Mucosa of descending colon (tissue), 3 donors: Measurements from ENCODE around the gene INTS3. TPM values are rescaled to one million over a fixed set of nuclear protein-coding genes. Genes with fewer than 3 reads are reported as not detected.
"Not testable (repeated sequence)": the region's sequence is repeated elsewhere in the genome, so short reads cannot be mapped to it uniquely, and the experiment has no call there.

Experiments
- ATAC-seq: fragments of 200-7000 bp; cut with Tn5 transposase; one replicate; pipeline ENCODE4 v1.9.1; 2020; ENCODE audit warnings: mild to moderate bottlenecking, moderate library complexity
- DNase-seq, 3 donors: peaks; one replicate each; pipeline ENCODE4 v3.0.0-alpha.2; 2020
- H3K36me3 ChIP-seq: fragments of 200-600 bp; one replicate; pipeline ENCODE4 v1.8.0; 2021; ENCODE audit warnings: low read depth, mild to moderate bottlenecking
- H3K4me1 ChIP-seq: fragments of 200-600 bp; one replicate; pipeline ENCODE4 v1.8.0; 2021; ENCODE audit warnings: low read depth, mild to moderate bottlenecking
- H3K4me3 ChIP-seq: fragments of 200-600 bp; one replicate; pipeline ENCODE4 v1.8.0; 2021; ENCODE audit warnings: mild to moderate bottlenecking
- H3K9me3 ChIP-seq: fragments of 200-600 bp; one replicate; pipeline ENCODE4 v1.8.0; 2021; ENCODE audit warnings: mild to moderate bottlenecking
- CTCF ChIP-seq: fragments of 200-600 bp; IDR thresholded peaks from one replicate; pipeline ENCODE4 v1.8.0; 2022; ENCODE audit warnings: antibody characterized with exemption, mild to moderate bottlenecking
- intact Hi-C, 2 donors: fragments of 100-400 bp; cut with DNase I in 1 of 2; cut with micrococcal nuclease in 1 of 2; formaldehyde crosslinking; loops; one replicate each; pipeline versions ENCODE4 v1.11.0 to v1.11.1; 2022; cut with DNase I, micrococcal nuclease
- total RNA-seq, 3 donors: library from RNA; stranded (reverse); fragmentation: NEBNext Ultra II Directional in 2 of 3; extraction: Animal tissue kit (Norgen Biotek cat#: 25700) in 2 of 3; gene quantifications; one replicate each; pipeline versions ENCODE4 v1.2.1 to v1.2.4, GENCODE V29; 2021 to 2023
- donor health status: DM: no; HTN: no; CAD: no; lungs with moderate emphysema.
- donor health status: DM: no; HTN: no; CAD: no.
- donor health status: DM: no; HTN: yes; CAD: no.

Gene INTS3
- total RNA-seq, 3 donors from 2014 or later, result 30.6 to 52.3 (median 36.1) TPM

- no peaks in the 10 kb centered on the region for H3K4me1 ChIP-seq
- H3K9me3 ChIP-seq, result no peaks in the 10 kb centered on the region
- no peaks in the 10 kb centered on the region for H3K36me3 ChIP-seq
- intact Hi-C loops, result no loop called here
- peak; percentile 42 for ATAC-seq
- H3K4me3 ChIP-seq, result no peak overlapping the region
- DNase-seq, result peak in 1 of 3 donors; percentile 27
- no peak for TF ChIP-seq CTCF
Measured at GRCh38 chr1:153698020-153698922, 29.6 kb upstream of the INTS3 start.

GRCh38 chr1:153698923-153699714 lies 28.7 kb upstream of the INTS3 start:
- intact Hi-C loops, result no loop called here
- DNase-seq, result no peak
- H3K4me1 ChIP-seq, result no peaks in the 10 kb centered on the region
- H3K9me3 ChIP-seq, result no peaks in the 10 kb centered on the region
- TF ChIP-seq CTCF, result no peak
- H3K36me3 ChIP-seq, result no peaks in the 10 kb centered on the region
- H3K4me3 ChIP-seq, result no peak overlapping the region
- no peak for ATAC-seq

GRCh38 chr1:153699768-153700167 lies 28.1 kb upstream of the INTS3 start:
- DNase-seq (no peak), ATAC-seq (no peak)
- intact Hi-C loops, result no loop called here
- Histone ChIP-seq H3K4me3 (no peak overlapping the region), H3K4me1 (no peaks in the 10 kb centered on the region), H3K9me3 (no peaks in the 10 kb centered on the region), H3K36me3 (no peaks in the 10 kb centered on the region)
- no peak for TF ChIP-seq CTCF

GRCh38 chr1:153705484-153705883 lies 22.4 kb upstream of the INTS3 start:
- intact Hi-C loops, result no loop called here
- H3K9me3 ChIP-seq, result no peaks in the 10 kb centered on the region
- ATAC-seq (no peak), DNase-seq (no peak)
- TF ChIP-seq CTCF, result no peak
- no peak overlapping the region for H3K4me3 ChIP-seq
- H3K4me1 ChIP-seq, result no peaks in the 10 kb centered on the region
- no peaks in the 10 kb centered on the region for H3K36me3 ChIP-seq

GRCh38 chr1:153711026-153711425 lies 16.8 kb upstream of the INTS3 start:
- H3K9me3 ChIP-seq, result no peaks in the 10 kb centered on the region
- intact Hi-C loops, result no loop called here
- no peak overlapping the region for H3K4me3 ChIP-seq
- TF ChIP-seq CTCF, result no peak
- H3K4me1 ChIP-seq, result peaks cover 2% of the 10 kb centered on the region
- ATAC-seq (no peak), DNase-seq (no peak)
- no peaks in the 10 kb centered on the region for H3K36me3 ChIP-seq

GRCh38 chr1:153716211-153716610 lies 11.6 kb upstream of the INTS3 start:
- ATAC-seq, H3K4me3 ChIP-seq, DNase-seq, intact Hi-C loops, H3K9me3 ChIP-seq, H3K4me1 ChIP-seq, H3K36me3 ChIP-seq: not testable (repeated sequence)
